ENCODE results near the gene SNX33. TPM values are rescaled to one million over a fixed set of nuclear protein-coding genes. Genes with fewer than 3 reads are reported as not detected.

Gene SNX33
- polyA plus RNA-seq, 2 donors, result 24.0 to 43.4 TPM

- peaks cover 7 to 48% of the 10 kb centered on the region in 2 donors for H3K4me1 ChIP-seq (ENCODE audit: control insufficient read depth in 2 of 2, insufficient read depth in 2 of 2, low read length in 1 of 2)
- no peaks in the 10 kb centered on the region for H3K27me3 ChIP-seq (ENCODE audit: control insufficient read depth in 1 of 2, insufficient read depth in 2 of 2, low read length in 2 of 2)
- H3K4me3 ChIP-seq (ENCODE audit: low read depth in 1 of 2, low read length in 2 of 2), result no peak overlapping the region
- peak overlapping the region; percentile 81 to 98 for H3K27ac ChIP-seq (ENCODE audit: low read depth in 2 of 2, low read length in 1 of 2)
- peaks cover 10 to 26% of the 10 kb centered on the region in 2 donors for H3K36me3 ChIP-seq (ENCODE audit: control insufficient read depth in 2 of 2, insufficient read depth in 2 of 2, low read length in 1 of 2)
- no peaks in the 10 kb centered on the region for H3K9me3 ChIP-seq (ENCODE audit: control insufficient read depth in 2 of 2, insufficient read depth in 1 of 2, low read depth in 1 of 2, low read length in 1 of 2)
- WGBS, 2 donors, result 67 to 70% methylated on average over 9 of the region's 9 CpGs
These were observed 11.5 kb downstream of the SNX33 start for GRCh38 chr15:75659141-75659771.

- WGBS, 2 donors, result 56 to 64% methylated on average over 17 of the region's 17 CpGs
These were observed 12.4 kb downstream of the SNX33 start for GRCh38 chr15:75659928-75660645.

GRCh38 chr15:75661100-75661755, 13.5 kb downstream of the SNX33 start:
- 27 to 38% methylated on average over 9 to 14 of the region's 14 CpGs for WGBS, 2 donors
- Histone ChIP-seq H3K27ac (ENCODE audit: low read depth in 2 of 2, low read length in 1 of 2) (peak overlapping the region; percentile 95 to 98), H3K36me3 (ENCODE audit: control insufficient read depth in 2 of 2, insufficient read depth in 2 of 2, low read length in 1 of 2) (peaks cover 10 to 26% of the 10 kb centered on the region in 2 donors), H3K9me3 (ENCODE audit: control insufficient read depth in 2 of 2, insufficient read depth in 1 of 2, low read depth in 1 of 2, low read length in 1 of 2) (no peaks in the 10 kb centered on the region), H3K27me3 (ENCODE audit: control insufficient read depth in 1 of 2, insufficient read depth in 2 of 2, low read length in 2 of 2) (no peaks in the 10 kb centered on the region), H3K4me1 (ENCODE audit: control insufficient read depth in 2 of 2, insufficient read depth in 2 of 2, low read length in 1 of 2) (peaks cover 3 to 43% of the 10 kb centered on the region in 2 donors), H3K4me3 (ENCODE audit: low read depth in 1 of 2, low read length in 2 of 2) (no peak overlapping the region)

More at GRCh38 chr15:75659928-75660645, 12.4 kb downstream of the SNX33 start:
- Histone ChIP-seq H3K27ac (ENCODE audit: low read depth in 2 of 2, low read length in 1 of 2) (peak overlapping the region; percentile 95 to 98), H3K9me3 (ENCODE audit: control insufficient read depth in 2 of 2, insufficient read depth in 1 of 2, low read depth in 1 of 2, low read length in 1 of 2) (no peaks in the 10 kb centered on the region), H3K36me3 (ENCODE audit: control insufficient read depth in 2 of 2, insufficient read depth in 2 of 2, low read length in 1 of 2) (peaks cover 10 to 26% of the 10 kb centered on the region in 2 donors), H3K27me3 (ENCODE audit: control insufficient read depth in 1 of 2, insufficient read depth in 2 of 2, low read length in 2 of 2) (no peaks in the 10 kb centered on the region), H3K4me1 (ENCODE audit: control insufficient read depth in 2 of 2, insufficient read depth in 2 of 2, low read length in 1 of 2) (peaks cover 4 to 46% of the 10 kb centered on the region in 2 donors), H3K4me3 (ENCODE audit: low read depth in 1 of 2, low read length in 2 of 2) (no peak overlapping the region)

GRCh38 chr15:75661756-75662140, 14.0 kb downstream of the SNX33 start:
- Histone ChIP-seq H3K27ac (ENCODE audit: low read depth in 2 of 2, low read length in 1 of 2) (peak overlapping the region; percentile 95 to 98), H3K9me3 (ENCODE audit: control insufficient read depth in 2 of 2, insufficient read depth in 1 of 2, low read depth in 1 of 2, low read length in 1 of 2) (no peaks in the 10 kb centered on the region), H3K27me3 (ENCODE audit: control insufficient read depth in 1 of 2, insufficient read depth in 2 of 2, low read length in 2 of 2) (no peaks in the 10 kb centered on the region), H3K36me3 (ENCODE audit: control insufficient read depth in 2 of 2, insufficient read depth in 2 of 2, low read length in 1 of 2) (peaks cover 10 to 22% of the 10 kb centered on the region in 2 donors), H3K4me1 (ENCODE audit: control insufficient read depth in 2 of 2, insufficient read depth in 2 of 2, low read length in 1 of 2) (peaks cover 3 to 43% of the 10 kb centered on the region in 2 donors), H3K4me3 (ENCODE audit: low read depth in 1 of 2, low read length in 2 of 2) (no peak overlapping the region)
- WGBS, 2 donors, result 59 to 60% methylated on average over 3 of the region's 3 CpGs

- Histone ChIP-seq H3K4me3 (ENCODE audit: low read depth in 1 of 2, low read length in 2 of 2) (no peak overlapping the region), H3K27me3 (ENCODE audit: control insufficient read depth in 1 of 2, insufficient read depth in 2 of 2, low read length in 2 of 2) (no peaks in the 10 kb centered on the region), H3K9me3 (ENCODE audit: control insufficient read depth in 2 of 2, insufficient read depth in 1 of 2, low read depth in 1 of 2, low read length in 1 of 2) (no peaks in the 10 kb centered on the region), H3K36me3 (ENCODE audit: control insufficient read depth in 2 of 2, insufficient read depth in 2 of 2, low read length in 1 of 2) (peaks cover 2 to 10% of the 10 kb centered on the region in 2 donors), H3K4me1 (ENCODE audit: control insufficient read depth in 2 of 2, insufficient read depth in 2 of 2, low read length in 1 of 2) (peaks cover 0 to 52% of the 10 kb centered on the region in 2 donors), H3K27ac (ENCODE audit: low read depth in 2 of 2, low read length in 1 of 2) (peak overlapping the region; percentile 84 to 86)
- 86 to 88% methylated on average over 9 of the region's 9 CpGs for WGBS, 2 donors
These were observed 15.3 kb downstream of the SNX33 start for GRCh38 chr15:75662823-75663519.

- no peaks in the 10 kb centered on the region for H3K27me3 ChIP-seq (ENCODE audit: control insufficient read depth in 1 of 2, insufficient read depth in 2 of 2, low read length in 2 of 2)
- peaks cover 0 to 48% of the 10 kb centered on the region in 2 donors for H3K4me1 ChIP-seq (ENCODE audit: control insufficient read depth in 2 of 2, insufficient read depth in 2 of 2, low read length in 1 of 2)
- no peak overlapping the region for H3K4me3 ChIP-seq (ENCODE audit: low read depth in 1 of 2, low read length in 2 of 2)
- H3K36me3 ChIP-seq (ENCODE audit: control insufficient read depth in 2 of 2, insufficient read depth in 2 of 2, low read length in 1 of 2), result peaks cover 2 to 7% of the 10 kb centered on the region in 2 donors
- WGBS, 2 donors, result 42 to 46% methylated on average over 11 of the region's 11 CpGs
- peak overlapping the region; percentile 84 to 86 for H3K27ac ChIP-seq (ENCODE audit: low read depth in 2 of 2, low read length in 1 of 2)
- H3K9me3 ChIP-seq (ENCODE audit: control insufficient read depth in 2 of 2, insufficient read depth in 1 of 2, low read depth in 1 of 2, low read length in 1 of 2), result no peaks in the 10 kb centered on the region
These were observed 16.3 kb downstream of the SNX33 start for GRCh38 chr15:75663931-75664421.

GRCh38 chr15:75666823-75667501, 19.2 kb downstream of the SNX33 start:
- no peaks in the 10 kb centered on the region for H3K9me3 ChIP-seq (ENCODE audit: control insufficient read depth in 2 of 2, insufficient read depth in 1 of 2, low read depth in 1 of 2, low read length in 1 of 2)
- H3K27ac ChIP-seq (ENCODE audit: low read depth in 2 of 2, low read length in 1 of 2), result peak overlapping the region; percentile 86 to 98
- H3K36me3 ChIP-seq (ENCODE audit: control insufficient read depth in 2 of 2, insufficient read depth in 2 of 2, low read length in 1 of 2), result peaks cover 0 to 3% of the 10 kb centered on the region in 2 donors
- H3K27me3 ChIP-seq (ENCODE audit: control insufficient read depth in 1 of 2, insufficient read depth in 2 of 2, low read length in 2 of 2), result no peaks in the 10 kb centered on the region
- WGBS, 2 donors, result 41 to 51% methylated on average over 15 of the region's 15 CpGs
- peaks cover 0 to 38% of the 10 kb centered on the region in 2 donors for H3K4me1 ChIP-seq (ENCODE audit: control insufficient read depth in 2 of 2, insufficient read depth in 2 of 2, low read length in 1 of 2)
- no peak overlapping the region for H3K4me3 ChIP-seq (ENCODE audit: low read depth in 1 of 2, low read length in 2 of 2)

- Histone ChIP-seq H3K27me3 (ENCODE audit: control insufficient read depth in 1 of 2, insufficient read depth in 2 of 2, low read length in 2 of 2) (no peaks in the 10 kb centered on the region), H3K27ac (ENCODE audit: low read depth in 2 of 2, low read length in 1 of 2) (peak overlapping the region; percentile 85 to 93)
- WGBS, 2 donors, result 49 to 60% methylated on average over 14 of the region's 14 CpGs
These were observed 21.6 kb downstream of the SNX33 start for GRCh38 chr15:75669191-75669878.

More at GRCh38 chr15:75669191-75669878, 21.6 kb downstream of the SNX33 start:
- no peaks in the 10 kb centered on the region for H3K9me3 ChIP-seq (ENCODE audit: control insufficient read depth in 2 of 2, insufficient read depth in 1 of 2, low read depth in 1 of 2, low read length in 1 of 2)
- no peaks in the 10 kb centered on the region for H3K36me3 ChIP-seq (ENCODE audit: control insufficient read depth in 2 of 2, insufficient read depth in 2 of 2, low read length in 1 of 2)
- no peak overlapping the region for H3K4me3 ChIP-seq (ENCODE audit: low read depth in 1 of 2, low read length in 2 of 2)
- H3K4me1 ChIP-seq (ENCODE audit: control insufficient read depth in 2 of 2, insufficient read depth in 2 of 2, low read length in 1 of 2), result peaks cover 0 to 36% of the 10 kb centered on the region in 2 donors

Measured in esophagus (tissue), 2 donors.